Panc1 (cell line): ENCODE data around the gene ARHGAP31. TPM values are rescaled to one million over a fixed set of nuclear protein-coding genes. Genes with fewer than 3 reads are reported as not detected.

ENCODE experiments used
- ATAC-seq: fragments of 200-7000 bp; cut with Tn5 transposase; 2 replicates; pipeline ENCODE4 v1.9.1; 2020; ENCODE audit warnings: mild to moderate bottlenecking, moderate library complexity
- BruUV-seq: library from RNA; stranded (reverse); fragments of 400-500 nt; replicated peaks from 2 replicates; lab custom pipeline; 2021; lab: Mats Ljungman, UMichigan
- CTCF ChIA-PET: fragments of 300-600 bp; sonication (Branson Sonifier 250); formaldehyde crosslinking; loops from one replicate; lab custom pipeline; 2022; ENCODE audit warnings: antibody characterized with exemption; lab: Charles Lee
- POLR2A ChIA-PET: fragments of 300-600 bp; sonication (Branson Sonifier 250); formaldehyde crosslinking; loops from one replicate; lab custom pipeline; 2022; ENCODE audit warnings: antibody characterized with exemption; lab: Charles Lee
- DNase-seq: peaks from one replicate; pipeline ENCODE4 v3.0.0-alpha.2; 2010; ENCODE audit warnings: low read depth, low spot score
- H3K27ac ChIP-seq: 2 replicates; pipeline ENCODE4 v1.5.1; 2011; ENCODE audit warnings: mild to moderate bottlenecking, low read length, inconsistent platforms
- H3K27me3 ChIP-seq: fragments of 200-500 bp; sonication (Bioruptor generic); 2 replicates; pipeline ENCODE4 v1.6.0; 2014; ENCODE audit warnings: low read length, inconsistent platforms; ENCODE audit not compliant: control insufficient read depth, insufficient read depth
- H3K36me3 ChIP-seq: fragments of 200-500 bp; sonication (Bioruptor generic); 2 replicates; pipeline ENCODE4 v1.5.1; 2014; ENCODE audit warnings: inconsistent platforms, mild to moderate bottlenecking, low read length, moderate library complexity; ENCODE audit not compliant: control insufficient read depth, insufficient read depth
- H3K4me1 ChIP-seq: 2 replicates; pipeline ENCODE4 v1.5.1; 2011; ENCODE audit warnings: inconsistent platforms, mild to moderate bottlenecking, low read length, moderate library complexity; ENCODE audit not compliant: control insufficient read depth, insufficient read depth
- H3K4me3 ChIP-seq, 2 experiments: 2 replicates each; pipeline ENCODE4 v1.5.1; 2011 to 2012; ENCODE audit warnings: low read depth in 2 of 2, low read length in 2 of 2, mild to moderate bottlenecking in 2 of 2, inconsistent platforms in 1 of 2, moderate library complexity in 1 of 2
- H3K9me3 ChIP-seq: fragments of 200-500 bp; sonication (Bioruptor generic); 2 replicates; pipeline ENCODE4 v1.5.1; 2014; ENCODE audit warnings: low read depth, mild to moderate bottlenecking, inconsistent platforms, low read length, moderate library complexity; ENCODE audit not compliant: control insufficient read depth, insufficient read depth
- POLR2AphosphoS5 ChIP-seq: IDR thresholded peaks from 2 replicates; pipeline ENCODE4 v1.6.1; 2012; ENCODE audit warnings: mild to moderate bottlenecking, low read depth, low read length, moderate library complexity
- REST ChIP-seq, 2 experiments: IDR thresholded peaks; 2 replicates each; pipeline ENCODE4 v1.6.1; 2011 to 2012; ENCODE audit warnings: low read depth in 2 of 2, control low read depth in 1 of 2, low read length in 1 of 2, mild to moderate bottlenecking in 1 of 2, moderate library complexity in 1 of 2; ENCODE audit not compliant: insufficient read depth in 1 of 2
- SIN3A ChIP-seq: IDR thresholded peaks from 2 replicates; pipeline ENCODE4 v1.6.1; 2012; ENCODE audit warnings: low read depth, mild to moderate bottlenecking, low read length, moderate library complexity, borderline replicate concordance; ENCODE audit not compliant: insufficient read depth
- TCF7L2 ChIP-seq: IDR thresholded peaks from 2 replicates; pipeline ENCODE4 v1.6.1; 2011; ENCODE audit warnings: mild to moderate bottlenecking, low read depth, low read length, inconsistent platforms
- in situ Hi-C: cut with HindIII; loops from 2 replicates; pipeline ENCODE4 v1.10.0; 2016; ENCODE audit warnings: low sequenced_read_pairs, low pct_unique_long_range_greater_than_20kb
- intact Hi-C: fragments of 100-400 bp; cut with micrococcal nuclease; formaldehyde crosslinking; loops from one replicate; pipeline ENCODE4 v1.10.0; 2022; ENCODE audit not compliant: unreplicated experiment
- total RNA-seq: library from RNA; stranded (reverse); gene quantifications from one replicate; pipeline ENCODE4 v1.2.1, GENCODE V29; 2021; ENCODE audit not compliant: unreplicated experiment
- TF ChIP-seq, protein P1 (sequence below): fragments of 450-650 bp; IDR thresholded peaks from 2 replicates; pipeline ENCODE4 v1.5.1; 2017; ENCODE audit warnings: mild to moderate bottlenecking

ARHGAP31 gene
- total RNA-seq, 1 experiment from 2014 or later = 7.6 TPM

- no TSS peak for BruUV-seq
- intact Hi-C loops (no loop called here), in situ Hi-C loops (no loop called here)
- Histone ChIP-seq H3K9me3 (no peaks in the 10 kb centered on the region), H3K36me3 (no peaks in the 10 kb centered on the region), H3K27ac (no peak overlapping the region), H3K4me3 (no peak overlapping the region), H3K4me1 (no peaks in the 10 kb centered on the region), H3K27me3 (no peaks in the 10 kb centered on the region)
- ChIA-PET CTCF (interaction anchor here (0.7 kb wide), 1 partner anchor 429 kb away, joined by 9 read pairs; no protein-coding TSS in a partner anchor), POLR2A (no interaction called here)
- TF ChIP-seq SIN3A = no peak
- TF ChIP-seq REST (IDR thresholded peaks at IDR 0.05; ENCODE audit: insufficient read depth in 1 of 2, low read depth in 2 of 2, low read length in 1 of 2) = no peak
- no peak for TF ChIP-seq TCF7L2
- TF ChIP-seq, protein P1, sequence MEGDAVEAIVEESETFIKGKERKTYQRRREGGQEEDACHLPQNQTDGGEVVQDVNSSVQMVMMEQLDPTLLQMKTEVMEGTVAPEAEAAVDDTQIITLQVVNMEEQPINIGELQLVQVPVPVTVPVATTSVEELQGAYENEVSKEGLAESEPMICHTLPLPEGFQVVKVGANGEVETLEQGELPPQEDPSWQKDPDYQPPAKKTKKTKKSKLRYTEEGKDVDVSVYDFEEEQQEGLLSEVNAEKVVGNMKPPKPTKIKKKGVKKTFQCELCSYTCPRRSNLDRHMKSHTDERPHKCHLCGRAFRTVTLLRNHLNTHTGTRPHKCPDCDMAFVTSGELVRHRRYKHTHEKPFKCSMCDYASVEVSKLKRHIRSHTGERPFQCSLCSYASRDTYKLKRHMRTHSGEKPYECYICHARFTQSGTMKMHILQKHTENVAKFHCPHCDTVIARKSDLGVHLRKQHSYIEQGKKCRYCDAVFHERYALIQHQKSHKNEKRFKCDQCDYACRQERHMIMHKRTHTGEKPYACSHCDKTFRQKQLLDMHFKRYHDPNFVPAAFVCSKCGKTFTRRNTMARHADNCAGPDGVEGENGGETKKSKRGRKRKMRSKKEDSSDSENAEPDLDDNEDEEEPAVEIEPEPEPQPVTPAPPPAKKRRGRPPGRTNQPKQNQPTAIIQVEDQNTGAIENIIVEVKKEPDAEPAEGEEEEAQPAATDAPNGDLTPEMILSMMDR = no peak
- no peak for TF ChIP-seq POLR2AphosphoS5
- DNase-seq = no peak
- no peak for ATAC-seq
Measured at GRCh38 chr3:119360736-119361462, 66.7 kb downstream of the ARHGAP31 start.

- in situ Hi-C loops (no loop called here), intact Hi-C loops (no loop called here)
- BruUV-seq = no TSS peak
- TF ChIP-seq SIN3A (no peak), TCF7L2 (no peak), REST (IDR thresholded peaks at IDR 0.05; ENCODE audit: insufficient read depth in 1 of 2, low read depth in 2 of 2, low read length in 1 of 2) (no peak), POLR2AphosphoS5 (no peak)
- TF ChIP-seq, protein P1 = no peak
- DNase-seq = no peak
- Histone ChIP-seq H3K4me1 (no peaks in the 10 kb centered on the region), H3K9me3 (no peaks in the 10 kb centered on the region), H3K27ac (no peak overlapping the region), H3K27me3 (no peaks in the 10 kb centered on the region), H3K4me3 (no peak overlapping the region), H3K36me3 (no peaks in the 10 kb centered on the region)
- ChIA-PET POLR2A (no interaction called here), CTCF (no interaction called here)
- ATAC-seq = no peak
Measured at GRCh38 chr3:119362010-119362409, 67.8 kb downstream of the ARHGAP31 start.
